Mucosa of descending colon (tissue), 3 donors: ENCODE results near the gene C3orf38. TPM values are rescaled to one million over a fixed set of nuclear protein-coding genes. Genes with fewer than 3 reads are reported as not detected.

Experiments used
- ATAC-seq: fragments of 200-7000 bp; cut with Tn5 transposase; one replicate; pipeline ENCODE4 v1.9.1; 2020; ENCODE audit warnings: mild to moderate bottlenecking, moderate library complexity
- DNase-seq, 3 donors: peaks; one replicate each; pipeline ENCODE4 v3.0.0-alpha.2; 2020
- H3K36me3 ChIP-seq: fragments of 200-600 bp; one replicate; pipeline ENCODE4 v1.8.0; 2021; ENCODE audit warnings: low read depth, mild to moderate bottlenecking
- H3K4me1 ChIP-seq: fragments of 200-600 bp; one replicate; pipeline ENCODE4 v1.8.0; 2021; ENCODE audit warnings: low read depth, mild to moderate bottlenecking
- H3K4me3 ChIP-seq: fragments of 200-600 bp; one replicate; pipeline ENCODE4 v1.8.0; 2021; ENCODE audit warnings: mild to moderate bottlenecking
- H3K9me3 ChIP-seq: fragments of 200-600 bp; one replicate; pipeline ENCODE4 v1.8.0; 2021; ENCODE audit warnings: mild to moderate bottlenecking
- CTCF ChIP-seq: fragments of 200-600 bp; IDR thresholded peaks from one replicate; pipeline ENCODE4 v1.8.0; 2022; ENCODE audit warnings: antibody characterized with exemption, mild to moderate bottlenecking
- intact Hi-C, 2 donors: fragments of 100-400 bp; cut with DNase I in 1 of 2; cut with micrococcal nuclease in 1 of 2; formaldehyde crosslinking; loops; one replicate each; pipeline versions ENCODE4 v1.11.0 to v1.11.1; 2022; cut with DNase I, micrococcal nuclease
- long read RNA-seq, 2 donors: library from polyadenylated mRNA; unstranded; transcript quantifications; one replicate each; pipeline ENCODE4 v2.0.0, GENCODE V29; 2019 to 2021
- total RNA-seq, 3 donors: library from RNA; stranded (reverse); fragmentation: NEBNext Ultra II Directional in 2 of 3; extraction: Animal tissue kit (Norgen Biotek cat#: 25700) in 2 of 3; gene quantifications; one replicate each; pipeline versions ENCODE4 v1.2.1 to v1.2.4, GENCODE V29; 2021 to 2023
- donor health status: DM: no; HTN: no; CAD: no; lungs with moderate emphysema.
- donor health status: DM: no; HTN: no; CAD: no.
- donor health status: DM: no; HTN: yes; CAD: no.

Gene C3orf38
- total RNA-seq: 10 to 100 TPM; 18.3 to 25.4 (median 22.8) TPM
- long read RNA-seq, donor 1, transcript C3orf38-201 (3 exons, 2,633 nt): major isoform, 14 of 19 reads
- long read RNA-seq, donor 1, partial matches to known transcripts: 0 of 19 reads
- long read RNA-seq, donor 1, other reads (novel, unspliced or antisense): 5 of 19 reads
- long read RNA-seq, donor 2, transcript C3orf38-201 (3 exons, 2,633 nt): major isoform, 5 of 7 reads
- long read RNA-seq, donor 2, partial matches to known transcripts: 0 of 7 reads
- long read RNA-seq, donor 2, other reads (novel, unspliced or antisense): 2 of 7 reads

GRCh38 chr3:88149509-88150362 lies at the start of gene C3orf38:
TSS of gene C3orf38 (plus strand) at chr3:88149959. CDS start at chr3:88150053, 94 bp downstream.
- Histone ChIP-seq H3K36me3 (no peaks in the 10 kb centered on the region), H3K9me3 (no peaks in the 10 kb centered on the region), H3K4me1 (peaks cover 12% of the 10 kb centered on the region), H3K4me3 (peak within 1 kb of the TSS; percentile 40)
- ATAC-seq: peak; percentile 96
- no peak for TF ChIP-seq CTCF
- peak; percentile 88 to 90 (median 88) for DNase-seq
- intact Hi-C loops: no loop called here

DNA sequence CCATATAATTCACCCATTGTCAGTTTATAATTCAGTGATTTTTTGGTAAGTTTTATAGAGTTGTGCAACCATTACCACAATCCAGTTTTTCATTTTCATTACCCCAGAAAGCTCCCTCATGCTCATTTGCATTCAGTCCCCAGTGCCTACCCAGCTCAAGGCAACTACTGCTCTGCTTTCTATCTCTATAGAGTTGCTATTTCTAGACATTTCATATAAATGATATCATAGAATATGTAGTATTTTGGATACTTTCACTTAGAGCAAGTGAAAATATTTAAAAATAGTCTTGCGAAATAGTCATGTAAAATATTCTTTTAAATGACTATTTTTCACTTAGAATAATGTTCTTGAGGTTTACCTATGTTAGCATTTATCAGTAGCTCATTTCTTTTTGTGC lies 48.6 kb upstream of the C3orf38 start:
- intact Hi-C loops: no loop called here
- Histone ChIP-seq H3K36me3 (no peaks in the 10 kb centered on the region), H3K9me3 (no peaks in the 10 kb centered on the region), H3K4me3 (no peak overlapping the region), H3K4me1 (no peaks in the 10 kb centered on the region)
- TF ChIP-seq CTCF: no peak
- no peak for DNase-seq
- no peak for ATAC-seq

GRCh38 chr3:88105325-88105724 lies 44.4 kb upstream of the C3orf38 start:
- Histone ChIP-seq H3K36me3 (no peaks in the 10 kb centered on the region), H3K9me3 (no peaks in the 10 kb centered on the region), H3K4me1 (no peaks in the 10 kb centered on the region), H3K4me3 (no peak overlapping the region)
- ATAC-seq: no peak
- TF ChIP-seq CTCF: no peak
- no peak for DNase-seq
- intact Hi-C loops: no loop called here

DNA sequence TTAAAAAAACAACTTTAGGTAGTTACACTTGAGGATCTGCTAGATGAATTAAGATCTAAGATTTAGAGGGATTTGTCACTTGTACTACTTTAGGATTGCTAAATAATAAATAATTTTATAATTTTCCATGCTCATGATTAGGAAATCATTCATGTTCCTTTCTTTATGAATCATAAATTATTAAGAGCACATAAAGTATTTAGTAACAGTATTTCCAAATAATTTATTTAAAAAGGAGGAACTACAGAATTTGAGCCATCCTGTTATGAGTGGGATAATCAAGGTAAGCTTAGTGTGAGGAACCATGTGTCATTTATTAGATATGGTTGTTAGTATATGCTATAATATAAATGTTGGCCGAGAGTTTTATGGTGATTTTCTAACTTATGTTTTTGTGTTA lies 37.5 kb upstream of the C3orf38 start:
- intact Hi-C loops: loop anchor here in 1 of 2 donors (10.0 kb wide), 1 partner anchor 347 kb away; no protein-coding TSS in a partner anchor
- no peak for DNase-seq
- no peaks in the 10 kb centered on the region for H3K9me3 ChIP-seq

More for the DNA sequence above, 37.5 kb upstream of the C3orf38 start:
- TF ChIP-seq CTCF: no peak
- ATAC-seq: no peak
- Histone ChIP-seq H3K4me3 (no peak overlapping the region), H3K36me3 (no peaks in the 10 kb centered on the region), H3K4me1 (no peaks in the 10 kb centered on the region)
